ENCODE results near the gene HS6ST1.

DNA sequence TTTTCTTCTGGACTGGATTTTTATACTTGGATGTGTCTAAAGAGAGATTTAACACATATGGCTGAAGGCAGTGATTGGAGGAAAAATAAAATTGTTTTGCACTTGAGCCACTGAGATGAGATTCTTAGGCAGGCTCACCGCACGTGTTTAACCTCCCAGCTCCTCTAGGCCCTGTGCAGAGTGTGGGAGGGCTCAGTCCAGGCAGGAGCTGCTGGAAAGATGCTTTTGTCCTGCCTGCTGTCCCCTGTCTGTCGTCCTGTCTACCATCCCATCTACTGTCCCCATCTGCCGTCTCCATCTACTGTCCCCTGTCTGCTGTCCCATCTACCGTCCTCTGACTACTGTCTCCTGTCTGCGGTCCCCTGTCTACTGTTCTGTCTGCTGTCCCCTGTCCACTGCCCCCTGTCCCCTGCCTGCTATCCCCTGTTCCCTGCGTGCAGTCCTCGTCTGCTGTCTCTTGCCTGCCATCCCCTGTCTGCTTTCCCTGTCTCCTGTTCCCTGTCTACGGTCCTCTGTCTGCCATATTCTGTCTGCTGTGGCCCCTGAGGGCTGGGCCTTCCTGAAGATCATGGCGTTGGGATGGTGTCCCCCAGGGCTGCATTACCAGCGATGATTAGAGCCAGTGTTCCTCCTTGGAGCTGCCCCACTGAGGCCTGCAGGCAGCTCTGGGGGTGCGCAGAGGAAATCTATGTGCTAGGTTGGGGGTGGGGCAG, 43.7 kb upstream of the HS6ST1 start:
- TF ChIP-seq CTCF (IDR thresholded peaks at IDR 0.05), result no peak
- no peak for TF ChIP-seq TCF7L2 (IDR thresholded peaks at IDR 0.05; ENCODE audit: low read depth, low read length)

Data from Panc1 (cell line).